SK-N-SH (cell line): Measurements from ENCODE around the gene PHACTR4. TPM values are rescaled to one million over a fixed set of nuclear protein-coding genes. Genes with fewer than 3 reads are reported as not detected.
A peak's percentile ranks its signal among the peaks of the same experiment; 100 is the strongest.

Experiments
- CTCF ChIA-PET: fragments of 300-600, 350-600 bp; formaldehyde crosslinking; extraction: SDS; loops from one replicate; lab custom pipeline; 2021; lab: Yijun Ruan, JAX
- POLR2A ChIA-PET: fragments of 350-600 bp; sonication (Branson Sonifier 250); formaldehyde crosslinking; extraction: SDS; loops from one replicate; lab custom pipeline; 2020; ENCODE audit warnings: antibody characterized with exemption, inconsistent platforms; lab: Yijun Ruan, JAX
- DNase-seq: peaks from one replicate; pipeline ENCODE4 v3.0.0; 2012
- H2AFZ ChIP-seq: fragments of 200-600 bp; sonication (generic); 2 replicates; pipeline ENCODE4 v1.8.1; 2016; ENCODE audit warnings: antibody characterized with exemption, mild to moderate bottlenecking, low read depth
- H3F3A ChIP-seq: fragments of 200-600 bp; sonication (generic); replicated peaks from 2 replicates; pipeline ENCODE3; 2016; ENCODE audit warnings: antibody characterized with exemption, mild to moderate bottlenecking; ENCODE audit not compliant: insufficient read depth
- H3K27ac ChIP-seq, 2 experiments: fragments of 200-500 bp in 1 of 2; fragments of 200-600 bp in 1 of 2; sonication (Bioruptor generic) in 1 of 2; sonication (generic), shearing (Covaris generic) in 1 of 2; 2 replicates each; pipeline versions ENCODE4 v1.5.1 to v1.6.1; 2014 to 2016; ENCODE audit warnings: low read depth in 2 of 2, inconsistent platforms in 1 of 2, low read length in 1 of 2, mild to moderate bottlenecking in 1 of 2, mixed read lengths in 1 of 2
- H3K27me3 ChIP-seq: fragments of 200-600 bp; sonication (generic), shearing (Covaris generic); 2 replicates; pipeline ENCODE4 v1.6.1; 2016; ENCODE audit warnings: mixed run types; ENCODE audit not compliant: insufficient read depth
- H3K36me3 ChIP-seq, 2 experiments: fragments of 200-500 bp in 1 of 2; fragments of 200-600 bp in 1 of 2; sonication (Bioruptor generic) in 1 of 2; sonication (generic) in 1 of 2; replicated peaks in 1 of 2; 2 replicates each; pipeline versions ENCODE3 to v1.5.1; 2014 to 2016; ENCODE audit warnings: low read length in 1 of 2, mild to moderate bottlenecking in 1 of 2; ENCODE audit not compliant: insufficient read depth in 2 of 2, control insufficient read depth in 1 of 2
- H3K4me1 ChIP-seq, 2 experiments: fragments of 200-500 bp in 1 of 2; fragments of 200-600 bp in 1 of 2; sonication (Bioruptor generic) in 1 of 2; sonication (generic), shearing (Covaris generic) in 1 of 2; 2 replicates each; pipeline versions ENCODE4 v1.5.1 to v1.6.1; 2014 to 2016; ENCODE audit warnings: low read depth in 1 of 2, low read length in 1 of 2, mixed run types in 1 of 2; ENCODE audit not compliant: insufficient read depth in 2 of 2, control insufficient read depth in 1 of 2
- H3K4me2 ChIP-seq: fragments of 200-600 bp; sonication (generic), shearing (Covaris generic); 2 replicates; pipeline ENCODE4 v1.6.1; 2017; ENCODE audit warnings: mixed run types
- H3K4me3 ChIP-seq, 2 experiments: fragments of 200-500 bp in 1 of 2; fragments of 200-600 bp in 1 of 2; sonication (Bioruptor generic) in 1 of 2; sonication (generic), shearing (Covaris generic) in 1 of 2; 2 replicates each; pipeline versions ENCODE4 v1.5.1 to v1.8.1; 2014 to 2016; ENCODE audit warnings: low read depth in 2 of 2, inconsistent platforms in 1 of 2, low read length in 1 of 2, mild to moderate bottlenecking in 1 of 2, mixed read lengths in 1 of 2, moderate library complexity in 1 of 2
- H3K79me2 ChIP-seq: fragments of 200-600 bp; sonication (generic); 2 replicates; pipeline ENCODE4 v1.8.1; 2017; ENCODE audit warnings: mild to moderate bottlenecking; ENCODE audit not compliant: insufficient read depth
- H3K9ac ChIP-seq: fragments of 200-600 bp; sonication (generic); 2 replicates; pipeline ENCODE4 v1.6.1; 2017; ENCODE audit warnings: mixed run types
- H3K9me2 ChIP-seq: fragments of 200-600 bp; sonication (generic); 2 replicates; pipeline ENCODE4 v1.6.1; 2017; ENCODE audit warnings: mixed run types
- H3K9me3 ChIP-seq: fragments of 200-600 bp; sonication (generic); 2 replicates; pipeline ENCODE4 v1.6.1; 2017; ENCODE audit warnings: mixed run types, mild to moderate bottlenecking, moderate library complexity
- H4K20me1 ChIP-seq: fragments of 200-600 bp; sonication (generic); 2 replicates; pipeline ENCODE4 v1.6.1; 2017; ENCODE audit warnings: mild to moderate bottlenecking, mixed run types; ENCODE audit not compliant: insufficient read depth
- CTCF ChIP-seq: fragments of 200-600 bp; sonication (generic); IDR thresholded peaks from 2 replicates; pipeline ENCODE4 v1.6.1; 2017; ENCODE audit warnings: antibody characterized with exemption, mild to moderate bottlenecking, moderate library complexity
- IRF3 ChIP-seq: fragments of 150-350 bp; IDR thresholded peaks from 2 replicates; pipeline ENCODE4 v1.6.1; 2016; ENCODE audit warnings: mild to moderate bottlenecking, low read depth, low read length
- MXI1 ChIP-seq: IDR thresholded peaks from 2 replicates; pipeline ENCODE4 v1.6.1; 2012; ENCODE audit warnings: mild to moderate bottlenecking, low read depth, low read length, improper control_type of control experiment
- PBX3 ChIP-seq: IDR thresholded peaks from 2 replicates; pipeline ENCODE4; 2012
- REST ChIP-seq: IDR thresholded peaks from 2 replicates; pipeline ENCODE4 v1.6.1; 2012; ENCODE audit warnings: mild to moderate bottlenecking, low read depth, low read length, moderate library complexity
- SMC3 ChIP-seq: IDR thresholded peaks from 2 replicates; pipeline ENCODE4 v1.6.1; 2012; ENCODE audit warnings: low read depth, low read length, improper control_type of control experiment
- TAF1 ChIP-seq: IDR thresholded peaks from 2 replicates; pipeline ENCODE4 v1.6.1; 2012; ENCODE audit warnings: low read depth, mild to moderate bottlenecking, low read length, moderate library complexity, borderline replicate concordance
- USF1 ChIP-seq: IDR thresholded peaks from 2 replicates; pipeline ENCODE4 v1.4.0; 2012; ENCODE audit warnings: low read depth, borderline replicate concordance
- ZBTB33 ChIP-seq: IDR thresholded peaks from 2 replicates; pipeline ENCODE4 v1.4.0; 2012; ENCODE audit warnings: low read depth, borderline replicate concordance
- WGBS: methylation state at CpG from one replicate; pipeline ENCODE4 v1.1.6; 2017; ENCODE audit warnings: low lambda C conversion rate; 5-methylcytosine and 5-hydroxymethylcytosine counted together
- polyA plus RNA-seq, 3 experiments: library from polyadenylated mRNA; depleted of rRNA; stranded (reverse); fragments of >200 nt; gene quantifications; 2 replicates each; pipeline ENCODE4 v1.2.3, GENCODE V29; 2012

The PHACTR4 gene
- polyA plus RNA-seq, 1 of the 3 experiments (the other 2 are of a cell fraction) = 9.8 TPM

GRCh38 chr1:28530456-28530855 lies 160.9 kb downstream of the PHACTR4 start:
- WGBS = 96% methylated on average over 3 of the region's 31 CpGs
- TF ChIP-seq IRF3 (no peak), USF1 (no peak), REST (no peak), TAF1 (no peak), CTCF (no peak), PBX3 (no peak), MXI1 (no peak), ZBTB33 (no peak), SMC3 (no peak)
- peaks cover 7 to 25% of the 10 kb centered on the region in 2 experiments for H3K36me3 ChIP-seq

More at GRCh38 chr1:28530456-28530855, 160.9 kb downstream of the PHACTR4 start:
- no peaks in the 10 kb centered on the region for H3K9me2 ChIP-seq
- no peak overlapping the region for H3K9ac ChIP-seq
- H2AFZ ChIP-seq = no peak overlapping the region
- H3K27ac ChIP-seq = no peak overlapping the region
- DNase-seq = peak; percentile 35
- H3K4me1 ChIP-seq = no peaks in the 10 kb centered on the region
- CTCF ChIA-PET = no interaction called here
- peaks cover 45% of the 10 kb centered on the region for H3K79me2 ChIP-seq
- no peaks in the 10 kb centered on the region for H3K9me3 ChIP-seq
- H3K4me2 ChIP-seq = no peak overlapping the region
- H3K4me3 ChIP-seq = no peak overlapping the region
- no peaks in the 10 kb centered on the region for H4K20me1 ChIP-seq
- H3K27me3 ChIP-seq = no peaks in the 10 kb centered on the region
- POLR2A ChIA-PET = no interaction called here
- no peaks in the 10 kb centered on the region for H3F3A ChIP-seq
